GM18498 (cell line): ENCODE measurements around the gene TOP2A.

ENCODE experiments used
- ATAC-seq: cut with Tn5 transposase; IDR thresholded peaks from one replicate; pipeline ENCODE4 v1.9.1; 2021; ENCODE audit warnings: mild to moderate bottlenecking, moderate library complexity; ENCODE audit not compliant: unreplicated experiment

The TOP2A gene

DNA sequence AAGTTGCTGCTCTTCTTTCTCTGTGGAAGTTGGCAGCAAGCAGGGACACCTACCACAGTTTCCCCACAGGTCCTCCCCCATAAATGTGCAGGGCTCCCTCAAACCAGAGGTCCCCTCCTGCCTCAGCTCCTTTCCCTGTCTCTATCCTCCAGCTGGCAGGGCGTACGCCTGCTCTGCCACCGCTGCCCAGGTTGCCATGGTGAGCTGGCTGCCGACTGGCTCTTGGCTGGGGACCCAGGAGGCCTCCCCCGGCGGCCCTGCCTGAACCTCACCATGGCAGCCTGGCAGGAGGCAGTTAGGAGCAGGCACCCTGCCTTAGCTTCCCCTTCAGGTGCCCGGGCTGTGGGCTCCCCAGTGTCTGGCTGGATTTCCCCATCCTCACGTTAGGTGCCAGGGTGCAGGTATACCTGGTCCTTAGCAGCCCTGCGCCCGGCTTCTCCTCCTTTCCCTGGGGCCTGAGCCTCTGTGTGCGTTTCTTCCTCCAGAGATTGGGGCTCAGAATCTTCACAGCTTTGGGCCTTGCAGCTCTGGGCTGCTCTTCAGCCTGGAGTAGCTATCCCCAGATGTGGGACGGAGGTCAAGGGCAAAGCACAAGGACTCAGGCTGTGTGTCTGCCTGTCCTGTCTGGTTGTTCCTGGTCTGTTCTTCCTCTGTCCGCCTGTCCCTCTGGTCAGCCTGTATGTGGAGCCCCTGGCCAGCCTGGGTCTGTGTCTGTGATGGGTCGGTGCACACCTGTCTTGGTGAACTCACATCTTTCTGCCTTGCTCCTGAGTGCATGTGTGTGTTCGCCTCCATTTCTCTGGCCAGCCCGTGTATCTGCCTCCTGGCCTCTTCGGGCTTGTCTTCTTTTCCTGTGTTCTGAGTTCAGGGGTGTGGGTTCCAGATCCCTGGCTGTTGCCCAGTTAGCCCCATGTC, 68.9 kb downstream of the TOP2A start:
- no peak for ATAC-seq

DNA sequence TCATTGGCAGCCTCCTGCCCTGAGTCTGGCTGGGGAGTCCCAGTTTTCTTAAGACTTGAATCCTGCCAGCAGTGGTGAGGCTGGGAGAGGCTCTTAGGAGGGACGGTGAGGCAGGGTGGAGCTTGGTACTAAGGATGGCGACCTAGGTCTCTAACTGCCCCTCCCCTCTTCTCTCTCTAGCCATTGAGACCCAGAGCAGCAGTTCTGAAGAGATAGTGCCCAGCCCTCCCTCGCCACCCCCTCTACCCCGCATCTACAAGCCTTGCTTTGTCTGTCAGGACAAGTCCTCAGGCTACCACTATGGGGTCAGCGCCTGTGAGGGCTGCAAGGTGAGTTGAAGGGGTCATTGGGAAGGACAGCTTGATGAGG, 69.6 kb downstream of the TOP2A start:
- no peak for ATAC-seq

DNA sequence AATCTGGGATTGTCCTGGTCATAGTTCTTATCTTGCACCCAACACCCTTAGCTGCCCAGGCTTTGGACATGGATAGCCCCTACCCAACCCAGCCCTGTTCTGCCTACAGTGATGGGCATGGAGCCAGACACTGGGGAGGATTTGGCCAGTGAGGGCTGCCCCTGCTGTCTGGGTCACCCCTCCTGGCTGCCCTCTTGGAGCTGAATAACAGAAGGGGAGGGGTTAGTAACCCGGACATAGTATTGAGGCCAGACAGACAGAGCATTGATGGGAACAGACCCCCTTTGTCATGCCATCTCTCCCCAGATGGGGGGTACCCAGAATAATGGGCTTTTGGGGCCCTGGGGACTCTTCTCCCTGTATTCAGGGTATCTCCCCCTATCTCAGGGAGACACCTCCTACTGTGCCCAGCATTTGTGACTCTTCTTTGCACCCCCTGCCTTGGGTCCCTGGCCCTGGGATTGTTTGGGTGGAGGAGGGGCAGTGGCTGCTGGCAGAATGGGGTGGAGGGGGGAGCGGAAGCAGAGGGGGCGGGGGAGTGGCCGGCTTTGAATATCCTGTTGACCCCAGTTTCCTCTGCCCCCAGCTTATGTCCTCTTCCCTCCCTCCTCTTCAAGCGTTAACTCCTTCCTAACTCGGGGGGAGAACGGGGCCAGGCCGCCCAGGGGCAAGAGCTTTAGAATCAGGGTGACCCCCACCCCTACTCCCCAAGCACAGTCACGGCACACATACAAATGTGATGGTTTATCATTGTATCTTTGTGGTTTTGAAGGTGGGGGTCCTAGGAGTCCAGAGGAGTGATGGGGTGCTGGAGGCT, 70.2 kb downstream of the TOP2A start:
- no peak for ATAC-seq

DNA sequence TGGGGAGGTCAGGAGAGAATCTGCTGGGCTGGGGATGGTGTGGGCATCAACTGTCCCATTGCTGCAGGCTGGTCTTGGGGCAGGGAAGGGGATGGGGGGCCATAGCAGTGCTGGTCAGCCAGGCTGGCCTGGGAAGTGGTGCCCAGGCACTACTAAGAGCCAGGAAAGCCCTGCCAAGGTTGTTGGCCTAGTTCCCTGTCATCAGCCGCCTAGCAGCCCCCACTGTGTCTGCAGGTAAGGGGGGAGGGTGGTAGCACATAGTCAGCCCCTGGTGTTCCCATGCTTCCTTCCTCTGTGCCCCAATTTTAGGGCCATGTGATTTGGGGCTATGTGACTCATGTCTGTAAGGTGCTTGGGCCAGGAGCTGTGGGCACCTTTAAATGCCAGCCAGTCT, 70.9 kb downstream of the TOP2A start:
- ATAC-seq, result no peak

DNA sequence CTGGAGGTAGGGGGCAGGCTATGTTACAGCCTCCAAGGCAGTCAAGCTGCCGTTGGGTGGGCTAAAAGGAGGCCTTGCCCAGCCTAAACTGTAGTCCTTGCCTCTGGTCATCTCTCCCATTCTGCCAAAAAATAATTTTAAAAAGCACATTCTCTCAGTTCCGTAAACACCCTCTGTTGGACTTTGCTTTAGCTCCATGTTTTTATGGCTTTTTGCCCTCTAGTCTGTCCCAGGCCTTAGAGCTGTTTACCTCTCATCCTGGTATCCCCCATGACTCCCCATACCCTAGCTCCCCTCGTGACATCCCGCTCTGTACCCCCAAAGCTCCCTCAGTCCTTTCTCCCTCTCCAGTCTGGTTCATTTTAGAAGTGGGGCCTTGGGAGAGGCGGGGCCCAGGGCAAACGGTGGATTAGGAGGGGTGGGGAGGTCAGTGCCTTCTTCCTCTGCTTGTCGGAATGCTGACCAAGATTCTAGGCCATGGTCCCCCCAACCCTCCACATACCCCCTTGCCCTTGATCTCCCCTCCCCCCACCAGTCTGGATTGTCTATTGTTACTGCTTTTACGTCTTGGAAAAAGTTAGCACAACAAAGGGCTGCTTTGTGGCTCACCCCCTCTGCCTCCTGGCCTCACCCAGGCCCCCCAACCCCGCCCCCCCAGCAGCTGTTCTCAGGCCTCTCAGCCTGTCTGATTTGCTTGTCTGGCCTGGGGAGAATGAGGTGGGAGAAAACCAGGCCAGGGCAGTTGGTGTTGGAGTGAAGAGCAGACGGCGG, 71.5 kb downstream of the TOP2A start:
- no peak for ATAC-seq

DNA sequence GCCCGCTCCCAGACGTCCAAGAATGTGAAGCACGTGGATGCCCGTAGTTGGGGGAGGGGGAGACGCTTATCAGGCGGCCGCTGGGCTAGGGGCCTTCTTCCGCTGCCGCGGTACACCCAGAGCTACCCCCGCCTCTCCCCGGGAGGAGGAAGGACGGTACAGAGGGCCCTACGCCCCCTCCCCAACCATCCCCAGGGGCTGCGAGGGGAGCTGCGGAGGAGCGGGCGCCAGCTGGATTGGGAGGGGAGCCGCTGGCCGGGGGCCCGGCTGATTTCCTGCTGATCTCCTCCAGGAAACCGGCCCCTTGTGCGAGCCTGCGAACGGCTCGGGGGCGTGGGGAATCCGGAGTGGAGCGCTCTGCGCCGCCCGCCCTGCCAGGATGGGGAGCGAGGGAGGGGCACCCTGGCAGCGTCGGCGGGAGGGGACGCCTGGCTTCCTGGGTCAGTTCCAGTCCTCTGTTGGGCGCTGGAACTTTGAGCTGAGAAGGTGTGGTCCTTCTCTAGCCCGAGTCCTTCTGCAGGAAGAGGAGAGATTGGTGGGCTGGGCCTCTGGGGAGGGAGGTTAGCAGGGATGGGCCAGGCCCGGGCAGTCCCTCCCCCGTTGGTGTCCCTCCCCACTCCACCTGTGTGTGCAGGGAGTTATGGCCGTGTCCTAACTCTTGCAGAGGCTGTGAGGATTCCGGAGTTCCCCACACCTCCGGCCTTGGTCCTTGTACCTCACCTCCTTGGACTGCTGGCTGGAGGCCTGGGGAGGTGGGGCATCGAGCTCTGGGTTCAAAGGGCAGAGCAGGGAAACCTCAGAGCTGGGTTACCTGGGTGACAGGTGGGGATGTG, 72.3 kb downstream of the TOP2A start:
- no peak for ATAC-seq

DNA sequence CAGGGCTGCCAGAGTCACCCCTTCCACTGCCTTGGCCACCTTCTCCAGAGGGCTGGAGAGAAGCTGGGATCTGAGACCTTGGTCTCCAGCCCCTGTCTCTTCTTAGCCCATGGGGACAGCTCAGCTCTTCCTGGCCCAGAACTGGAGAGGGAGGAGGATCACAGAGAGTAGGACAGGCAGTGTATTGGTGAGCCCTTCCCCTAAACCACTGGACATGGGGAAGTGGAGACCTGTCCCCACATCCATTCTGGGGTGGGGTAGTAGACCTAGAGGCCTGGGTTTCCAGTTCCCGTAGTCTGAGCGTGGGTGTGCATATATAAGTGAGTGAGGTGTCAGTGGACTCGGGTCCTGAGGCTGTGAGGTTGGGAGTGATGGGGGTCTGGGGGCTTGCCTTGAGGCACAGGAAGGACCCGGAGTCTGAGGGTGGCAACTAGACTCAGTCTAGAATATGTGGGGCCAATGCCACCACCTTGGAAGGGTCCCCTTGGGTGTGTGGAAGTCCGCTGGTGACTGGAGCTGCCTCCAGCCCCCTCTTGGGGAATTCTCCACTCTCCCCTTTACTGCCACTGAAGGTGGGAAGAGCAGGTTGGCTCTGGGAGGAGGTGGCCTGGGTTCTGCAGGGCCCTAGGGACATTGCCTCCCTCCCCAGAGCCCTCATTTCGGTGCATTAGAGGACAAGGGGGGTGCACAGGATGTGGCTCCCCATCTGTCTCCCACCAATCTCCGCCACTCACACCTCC, 73.1 kb downstream of the TOP2A start:
- ATAC-seq, result no peak

DNA sequence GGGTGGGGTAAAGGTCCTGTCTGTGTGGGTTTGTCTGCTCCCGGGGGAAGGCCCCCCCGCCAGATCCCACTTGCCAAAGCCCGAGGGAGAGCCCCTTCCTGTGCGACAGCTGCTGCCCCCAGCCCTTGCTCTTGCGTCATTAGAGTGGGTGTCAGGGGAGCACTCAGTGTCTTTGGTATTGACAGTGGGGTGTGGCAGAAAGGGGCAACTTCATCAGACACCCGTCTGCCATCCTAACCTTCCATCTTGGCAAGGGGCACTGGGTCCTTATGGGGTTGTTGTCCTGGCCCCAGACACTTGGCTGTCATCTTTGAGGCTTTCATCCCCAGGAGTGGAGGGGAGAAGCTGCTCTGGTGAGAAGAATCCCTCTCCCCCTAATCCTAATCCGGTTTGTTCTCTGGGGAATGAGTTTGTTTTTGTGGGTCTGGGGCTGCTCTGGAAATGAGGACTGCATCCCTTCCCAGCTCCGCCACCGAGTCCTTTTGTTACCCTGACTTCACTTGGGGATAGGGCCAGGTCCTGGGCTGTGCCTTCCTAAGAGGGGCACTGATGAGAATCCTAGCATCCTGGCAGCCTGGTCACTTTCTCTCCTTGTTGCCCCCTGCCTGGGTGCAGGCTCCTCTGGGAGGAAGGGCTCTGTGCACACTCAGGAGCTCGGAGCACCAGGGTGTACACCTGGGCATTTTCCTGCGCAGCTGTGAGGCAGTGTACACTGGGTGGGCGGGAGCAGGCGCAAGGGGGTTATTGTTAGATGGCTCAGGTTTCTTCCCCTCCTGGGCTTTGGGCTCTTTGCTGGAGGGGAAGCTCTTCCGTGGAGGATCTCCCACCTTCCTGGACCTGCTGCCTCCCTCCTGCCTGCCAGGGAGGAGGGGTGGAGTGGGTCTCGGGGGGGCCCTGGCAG, 74.2 kb downstream of the TOP2A start:
- ATAC-seq, result no peak

DNA sequence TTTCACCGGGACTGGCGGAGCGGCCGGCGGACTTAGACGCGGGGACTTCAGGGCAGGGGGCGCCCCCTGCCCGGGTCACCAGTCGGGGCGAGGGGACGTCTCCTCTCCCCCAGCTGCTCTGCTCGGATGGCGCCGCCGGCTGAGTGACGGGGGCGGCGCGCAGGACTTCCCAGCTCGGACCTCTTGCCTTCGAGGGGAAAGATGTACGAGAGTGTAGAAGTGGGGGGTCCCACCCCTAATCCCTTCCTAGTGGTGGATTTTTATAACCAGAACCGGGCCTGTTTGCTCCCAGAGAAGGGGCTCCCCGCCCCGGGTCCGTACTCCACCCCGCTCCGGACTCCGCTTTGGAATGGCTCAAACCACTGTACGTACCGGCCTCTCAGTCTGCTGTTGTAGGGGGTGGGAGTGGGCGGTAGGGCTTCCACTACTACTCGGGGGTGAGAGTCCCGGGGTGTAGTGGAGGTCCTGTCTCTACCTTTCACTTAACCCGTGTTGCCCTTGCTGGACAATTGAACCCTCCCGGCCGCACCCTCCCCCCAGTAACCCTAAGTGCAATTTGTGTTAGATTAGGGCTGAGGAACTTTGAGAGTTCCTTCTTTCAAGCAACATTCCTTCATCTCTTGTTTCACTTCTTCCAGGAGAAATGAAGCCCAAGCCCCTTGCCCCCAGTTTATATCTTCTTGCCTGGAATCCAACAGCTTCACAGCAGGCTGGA, 75.0 kb downstream of the TOP2A start:
- ATAC-seq, result no peak

DNA sequence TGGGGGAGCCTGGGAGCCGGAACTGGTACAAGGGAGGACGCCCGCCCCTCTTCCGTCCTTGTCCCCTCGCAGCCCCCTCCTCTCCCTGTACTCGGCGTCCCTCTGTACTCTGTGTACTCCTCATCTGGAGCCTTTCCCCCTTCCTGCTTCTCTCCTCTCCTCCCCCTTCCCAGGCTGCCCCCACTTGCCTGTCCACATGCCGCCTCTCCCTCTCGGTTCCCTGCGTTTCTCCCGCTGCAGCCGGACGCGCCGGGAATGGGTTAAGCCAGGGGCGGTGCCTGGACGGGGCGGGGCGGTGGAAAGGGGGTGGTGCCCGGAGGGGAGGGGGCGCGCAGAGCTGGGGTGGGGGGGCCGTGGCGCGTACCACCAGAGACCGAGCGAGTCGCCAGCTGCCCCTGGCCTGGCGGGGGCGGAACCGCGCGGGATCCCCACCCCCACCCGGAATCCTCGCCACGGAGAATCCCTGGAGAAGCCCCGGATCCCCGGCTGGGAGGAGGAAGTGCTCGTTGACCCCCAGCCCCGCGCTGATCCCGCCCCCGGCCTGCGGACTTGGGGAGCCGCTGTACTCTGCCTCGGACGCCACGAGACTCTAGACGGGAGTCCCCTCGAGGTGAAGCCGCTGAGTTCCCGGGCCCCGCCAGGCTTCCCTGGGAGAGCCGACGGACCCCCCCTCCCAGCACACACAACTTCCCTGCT, 75.7 kb downstream of the TOP2A start:
- ATAC-seq, result no peak

DNA sequence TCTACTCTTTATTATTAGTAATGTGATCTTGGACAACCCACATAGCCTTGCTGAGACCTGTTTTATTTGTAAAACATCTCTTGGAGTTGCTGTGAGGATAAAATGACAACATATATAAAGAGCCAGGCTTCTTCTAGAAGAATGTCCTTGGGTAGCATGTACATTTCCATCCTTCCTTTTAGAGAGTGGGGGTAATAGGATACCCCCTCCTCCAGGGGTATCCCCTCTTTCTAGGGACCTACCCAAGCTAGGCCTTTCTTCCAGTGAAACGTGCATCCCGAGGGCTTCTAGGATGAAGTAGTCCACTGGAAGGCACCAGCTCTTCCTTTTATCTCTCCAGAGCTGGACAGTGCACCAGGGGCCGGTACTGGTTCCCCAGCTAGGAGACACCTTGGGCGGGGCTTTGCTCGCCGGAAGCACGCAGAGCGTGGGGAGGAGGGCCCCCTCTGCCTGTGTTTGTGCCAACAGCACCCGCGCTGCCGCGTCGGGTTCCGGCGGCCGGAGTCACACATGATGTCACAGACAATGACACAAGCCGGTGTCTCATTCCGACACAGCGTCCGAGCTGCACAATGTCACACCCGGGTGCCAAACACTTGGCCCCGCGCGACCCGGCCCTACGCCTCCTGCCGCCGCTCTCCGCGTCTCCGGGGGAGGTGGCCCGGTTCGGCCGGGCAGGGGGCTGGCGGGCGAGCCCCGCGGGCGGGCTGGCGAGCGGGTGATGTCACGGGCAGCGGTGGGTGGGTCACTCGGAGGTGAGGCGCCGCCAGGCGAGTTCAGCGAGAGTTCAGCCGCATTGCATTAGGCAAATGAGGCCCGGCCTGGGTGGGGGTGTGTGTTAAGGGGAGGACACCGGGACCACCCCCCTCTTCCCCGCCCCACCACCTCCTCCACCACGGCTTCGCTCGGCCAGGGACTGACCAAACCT, 76.6 kb downstream of the TOP2A start:
- ATAC-seq, result peak; percentile 84

DNA sequence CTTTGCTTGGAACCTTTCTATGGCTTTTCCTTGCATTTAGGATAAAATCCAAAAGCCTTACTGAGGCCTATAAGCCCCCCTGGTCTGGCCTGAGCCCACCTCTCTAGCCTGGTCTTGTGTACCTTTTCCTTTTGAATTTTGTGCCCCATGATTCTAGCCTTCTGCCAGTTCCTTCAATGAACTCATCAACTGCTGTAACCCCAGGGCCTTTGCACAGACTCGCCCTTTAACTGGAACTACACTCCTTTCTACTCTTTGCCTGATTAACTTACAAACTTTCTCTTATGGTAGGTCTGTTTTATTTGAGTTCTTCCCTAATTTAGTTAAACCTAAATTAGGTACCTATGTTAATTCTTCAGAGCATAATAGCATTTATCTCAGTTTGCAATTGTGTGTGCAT, 77.4 kb downstream of the TOP2A start:
- ATAC-seq, result no peak

DNA sequence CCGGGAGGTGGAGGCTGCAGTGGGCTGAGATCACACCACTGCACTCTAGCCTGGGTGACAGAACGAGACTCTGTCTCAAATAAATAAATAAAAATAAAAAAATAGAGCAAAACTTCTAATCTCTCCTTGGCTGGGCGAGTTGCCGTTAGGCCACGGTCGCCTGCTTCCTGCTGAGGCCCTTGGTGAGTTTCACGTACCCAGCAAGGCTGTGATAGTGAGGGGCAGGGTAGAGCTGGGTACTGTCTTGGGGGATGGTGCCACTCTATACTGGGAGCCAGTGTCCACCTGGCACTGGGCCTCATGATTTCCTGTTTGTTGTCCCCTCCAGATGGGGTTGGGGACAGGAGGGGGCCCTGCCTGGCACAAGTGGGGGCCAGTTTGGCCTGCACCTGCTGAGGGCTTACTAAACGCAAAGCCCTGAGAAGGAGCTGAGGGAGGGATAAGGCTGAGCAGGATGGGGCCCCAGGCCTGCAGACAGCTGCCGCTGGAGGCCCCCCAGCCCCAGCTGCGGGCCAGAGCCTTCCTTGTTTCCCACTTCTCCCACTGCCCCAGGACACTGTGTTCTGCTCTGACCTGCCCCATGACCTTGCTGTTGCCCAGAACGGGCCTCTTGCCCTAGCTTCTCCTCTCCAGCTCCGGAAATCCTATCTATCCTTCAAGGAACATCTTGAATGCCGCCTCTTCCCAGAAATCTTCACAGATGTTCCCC, 78.6 kb downstream of the TOP2A start:
- ATAC-seq, result no peak
